ENCODE measurements around the gene MST1R.
"Not testable (repeated sequence)": the region's sequence is repeated elsewhere in the genome, so short reads cannot be mapped to it uniquely, and the experiment has no call there.

The MST1R gene

DNA sequence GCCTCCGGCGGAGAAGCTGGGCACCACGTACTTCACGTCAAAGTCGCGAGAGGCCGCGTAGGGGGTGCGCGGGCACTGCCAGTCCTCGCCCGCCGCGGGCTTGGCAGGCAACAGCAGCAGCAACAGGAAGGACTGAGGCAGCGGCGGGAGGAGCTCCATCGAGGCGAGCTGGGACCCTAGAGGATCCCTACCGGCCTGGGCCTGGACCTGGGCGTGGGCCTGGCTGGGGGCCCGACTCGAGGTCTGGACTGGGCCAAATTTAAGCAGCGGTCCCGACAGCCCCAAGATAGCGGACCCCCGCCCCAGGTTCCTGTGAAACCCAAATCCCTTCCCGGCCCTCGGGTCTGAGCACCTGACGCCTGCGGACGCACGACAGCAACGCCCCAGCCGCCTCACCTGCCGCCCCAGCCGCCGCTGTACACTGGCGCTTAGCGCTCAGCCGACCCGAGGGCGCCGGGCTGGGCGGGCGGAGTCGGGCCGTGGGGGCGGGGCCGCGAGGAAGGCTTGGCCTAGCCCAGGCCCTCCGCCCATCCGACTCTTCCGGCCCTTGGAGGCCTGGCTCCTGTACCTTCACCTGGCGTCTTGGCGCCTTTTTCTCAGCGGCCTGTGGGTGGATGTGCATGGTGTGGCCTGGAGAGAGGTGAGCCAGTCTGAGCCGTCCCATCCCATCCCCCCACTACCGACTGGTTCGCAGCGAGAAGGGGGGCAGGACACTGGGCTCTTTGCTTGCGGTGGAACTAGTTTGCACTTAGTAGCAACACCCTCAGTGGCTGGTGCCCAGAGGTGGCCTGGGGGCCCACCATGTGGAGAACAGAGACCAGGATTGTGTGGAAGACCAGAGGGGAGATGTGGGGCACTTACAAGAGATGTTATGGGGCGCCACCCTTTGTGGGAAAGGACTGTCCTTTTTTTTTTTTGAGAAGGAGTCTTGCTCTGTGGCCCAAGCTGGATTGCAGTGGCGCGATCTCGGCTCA lies at the start of gene MST1R:
Gene MST1R (minus strand): TSS at position 423 of the 974 bp plus-strand sequence. CDS start 264 bp downstream, at position 159.
- peak; percentile 35 for DNase-seq (ENCODE audit: low read depth)

- DNase-seq (ENCODE audit: low read depth): no peak
Observed at GRCh38 chr3:49952924-49953323, 49.3 kb upstream of the MST1R start.

GRCh38 chr3:49942651-49943050 lies 39.0 kb upstream of the MST1R start:
- DNase-seq (ENCODE audit: low read depth): no peak

DNA sequence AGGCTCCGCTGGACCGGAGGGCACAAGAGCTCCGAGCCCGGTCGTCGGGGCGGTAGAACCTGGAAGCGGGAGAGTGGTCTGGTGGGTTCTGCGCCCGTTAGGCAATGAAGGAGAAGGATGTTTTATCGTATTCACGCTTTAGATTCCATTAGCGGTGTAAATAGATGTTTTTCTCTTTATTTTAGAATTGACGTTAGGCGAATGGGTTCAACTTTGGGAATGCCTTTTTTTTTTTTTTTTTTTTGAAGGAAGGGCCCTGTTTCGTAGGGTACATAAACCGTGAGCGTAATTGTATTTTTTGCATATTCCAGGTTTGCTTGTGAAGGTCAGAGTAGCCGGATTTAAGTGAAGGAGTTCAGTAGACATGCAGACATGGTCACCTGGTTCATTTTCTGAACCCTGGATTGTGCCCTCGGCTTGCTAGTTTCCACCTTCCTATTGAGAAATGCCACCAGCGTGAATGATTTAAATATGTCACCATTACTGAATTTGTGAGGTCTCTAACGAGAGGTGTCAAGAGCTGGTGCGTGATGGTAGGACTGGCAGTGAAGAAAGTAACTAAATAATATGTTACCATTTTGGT lies 37.1 kb upstream of the MST1R start:
- no peak for DNase-seq (ENCODE audit: low read depth)

GRCh38 chr3:49939858-49940666 lies 36.4 kb upstream of the MST1R start, which contains the start of gene RBM6:
TSS of gene RBM6 (plus strand) at chr3:49940150. CDS start at chr3:49962642, 22,492 bp downstream.
- DNase-seq (ENCODE audit: low read depth): peak; percentile 97

DNA sequence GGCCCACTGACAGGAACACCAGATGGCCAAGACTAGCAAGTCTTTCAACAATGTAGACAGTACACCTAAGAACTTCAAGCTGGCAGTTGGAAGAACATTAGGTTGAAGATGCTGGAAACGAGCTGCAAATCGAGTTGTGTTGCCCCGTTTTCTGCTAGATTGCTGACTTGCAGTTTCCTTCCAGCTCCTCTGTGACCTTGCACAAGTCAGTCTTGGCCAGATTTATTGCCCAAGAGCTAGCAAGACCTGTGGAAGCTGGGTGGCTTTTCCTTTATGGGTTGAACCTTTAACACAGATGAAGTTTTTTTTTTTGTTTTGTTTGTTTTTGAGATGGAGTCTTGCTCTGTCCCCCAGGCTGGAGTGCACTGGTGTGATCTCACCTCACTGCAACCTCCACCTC lies 33.4 kb upstream of the MST1R start:
- DNase-seq (ENCODE audit: low read depth): no peak

- DNase-seq (ENCODE audit: low read depth): not testable (repeated sequence)
Observed at GRCh38 chr3:49932281-49932680, 28.6 kb upstream of the MST1R start.

DNA sequence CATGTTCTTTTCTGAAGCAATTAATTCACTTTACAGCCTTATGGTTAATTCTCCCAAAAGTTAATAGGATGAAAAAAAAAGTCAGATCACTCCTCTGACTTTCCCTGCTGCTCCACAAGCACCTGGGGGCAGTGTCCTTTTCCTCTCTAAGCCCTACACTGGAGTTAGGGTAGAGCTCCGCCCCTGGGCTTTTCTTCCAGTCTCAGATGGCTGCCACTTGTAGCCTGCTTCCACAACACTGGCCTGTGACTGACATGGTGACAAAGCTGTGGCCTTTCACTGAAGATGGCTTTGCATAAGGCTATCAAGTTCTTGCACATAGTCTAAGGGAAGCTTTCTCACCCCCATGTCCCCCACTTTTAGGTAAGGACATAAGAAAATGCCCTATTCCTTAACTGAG lies 27.2 kb upstream of the MST1R start:
- DNase-seq (ENCODE audit: low read depth): peak; percentile 21

GRCh38 chr3:49930168-49930690 lies 26.6 kb upstream of the MST1R start:
- DNase-seq (ENCODE audit: low read depth): no peak

- DNase-seq (ENCODE audit: low read depth): peak; percentile 93
Observed at GRCh38 chr3:49929291-49930167, 25.9 kb upstream of the MST1R start, which contains the start of gene MON1A. TSS of gene MON1A (minus strand) at chr3:49929811. CDS start at chr3:49913346, 16,465 bp downstream.

GRCh38 chr3:49928481-49929017 lies 24.9 kb upstream of the MST1R start:
- no peak for DNase-seq (ENCODE audit: low read depth)

- no peak for DNase-seq (ENCODE audit: low read depth)
Observed at GRCh38 chr3:49927798-49928197, 24.1 kb upstream of the MST1R start.

- no peak for DNase-seq (ENCODE audit: low read depth)
Observed at GRCh38 chr3:49926117-49926728, 22.6 kb upstream of the MST1R start.

GRCh38 chr3:49925485-49925884 lies 21.8 kb upstream of the MST1R start:
- no peak for DNase-seq (ENCODE audit: low read depth)

- peak; percentile 81 for DNase-seq (ENCODE audit: low read depth)
Observed at GRCh38 chr3:49924683-49925082, 21.0 kb upstream of the MST1R start.

DNA sequence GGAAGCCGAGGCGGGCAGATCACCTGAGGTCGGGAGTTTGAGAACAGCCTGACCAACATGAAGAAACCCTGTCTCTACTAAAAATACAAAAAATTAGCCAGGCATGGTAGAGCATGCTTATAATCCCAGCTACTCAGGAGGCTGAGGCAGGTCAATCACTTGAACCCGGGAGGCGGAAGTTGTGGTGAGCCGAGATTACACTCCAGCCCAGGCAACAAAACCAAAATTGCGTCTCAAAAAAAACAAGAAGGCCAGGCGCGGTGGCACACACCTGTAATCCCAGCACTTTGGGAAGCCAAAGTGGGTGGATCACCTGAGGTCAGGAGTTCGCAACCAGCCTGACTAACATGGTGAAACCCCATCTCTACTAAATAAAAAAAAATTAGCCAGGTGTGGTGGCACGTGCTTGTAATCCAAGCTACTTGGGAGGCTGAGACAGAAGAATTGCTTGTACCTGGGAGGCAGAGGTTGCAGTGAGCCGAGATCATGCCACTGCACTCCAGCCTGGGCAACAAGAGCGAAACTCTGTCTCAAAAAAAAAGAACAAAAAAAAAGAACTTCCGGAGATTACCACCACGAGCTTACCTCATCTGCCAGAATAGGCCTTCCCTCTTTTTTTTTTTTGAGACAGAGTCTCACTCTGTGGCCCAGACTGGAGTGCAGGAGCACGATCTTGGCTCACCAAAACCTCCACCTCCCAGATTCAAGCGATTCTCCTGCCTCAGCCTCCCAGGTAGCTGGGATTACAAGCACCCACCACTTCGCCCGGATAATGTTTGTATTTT lies 14.3 kb upstream of the MST1R start:
- not testable (repeated sequence) for DNase-seq (ENCODE audit: low read depth)

- DNase-seq (ENCODE audit: low read depth): peak; percentile 65
Observed at GRCh38 chr3:49916686-49917085, 13.0 kb upstream of the MST1R start.

- DNase-seq (ENCODE audit: low read depth): no peak
Observed at GRCh38 chr3:49914906-49915305, 11.2 kb upstream of the MST1R start.

DNA sequence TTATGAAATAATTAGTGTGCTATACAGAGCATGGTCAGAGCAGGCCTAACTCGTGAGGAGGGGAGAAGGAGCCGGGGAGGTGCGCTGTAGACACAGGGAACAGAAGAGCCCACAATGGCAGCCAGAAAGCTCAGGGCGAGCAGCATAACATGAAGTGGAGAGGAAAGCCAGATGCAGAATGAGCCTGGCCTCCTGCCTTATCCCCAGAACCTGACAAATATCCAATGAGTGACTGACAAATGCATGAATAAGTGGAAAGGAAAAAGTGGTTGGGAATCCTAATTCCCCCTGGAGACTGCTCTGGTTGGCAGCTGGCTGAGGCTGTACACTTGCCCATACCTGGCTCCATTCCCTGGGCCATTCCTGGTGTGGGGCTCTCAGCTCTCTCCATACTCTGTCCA lies 9.2 kb upstream of the MST1R start:
- no peak for DNase-seq (ENCODE audit: low read depth)
